ENCODE data around the gene RFC1.

RFC1 gene

DNA sequence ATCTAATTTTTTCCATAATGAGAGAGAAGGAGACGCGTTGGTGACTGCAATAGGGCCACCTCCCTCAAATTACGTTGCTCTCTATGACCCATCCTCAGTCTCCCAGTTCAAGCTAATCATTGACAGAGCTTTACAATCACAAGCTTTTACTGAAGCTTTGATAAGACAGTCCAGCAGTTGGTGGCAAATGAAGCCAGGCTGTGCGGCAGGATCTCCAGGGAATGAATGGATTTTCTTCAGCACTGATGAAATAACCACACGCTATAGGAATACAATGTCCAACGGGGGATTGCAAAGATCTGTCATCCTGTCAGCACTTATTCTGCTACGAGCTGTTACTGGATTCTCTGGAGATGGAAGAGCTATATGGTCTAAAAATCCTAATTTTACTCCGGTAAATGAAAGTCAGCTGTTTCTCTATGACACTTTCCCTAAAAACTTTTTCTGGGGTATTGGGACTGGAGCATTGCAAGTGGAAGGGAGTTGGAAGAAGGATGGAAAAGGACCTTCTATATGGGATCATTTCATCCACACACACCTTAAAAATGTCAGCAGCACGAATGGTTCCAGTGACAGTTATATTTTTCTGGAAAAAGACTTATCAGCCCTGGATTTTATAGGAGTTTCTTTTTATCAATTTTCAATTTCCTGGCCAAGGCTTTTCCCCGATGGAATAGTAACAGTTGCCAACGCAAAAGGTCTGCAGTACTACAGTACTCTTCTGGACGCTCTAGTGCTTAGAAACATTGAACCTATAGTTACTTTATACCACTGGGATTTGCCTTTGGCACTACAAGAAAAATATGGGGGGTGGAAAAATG, 40.8 kb upstream of the RFC1 start, which contains the start of gene KLB:
KLB (plus strand) TSS at position 168 of the 821 bp plus-strand sequence; CDS start at position 188, 20 bp downstream.
- TF ChIP-seq FOXP2 (optimal IDR thresholded peaks at IDR 0.05; ENCODE audit: borderline replicate concordance, extremely low read depth, extremely low read length, insufficient read depth): no peak
- TF ChIP-seq POLR2AphosphoS5 (IDR thresholded peaks at IDR 0.05; ENCODE audit: low read depth, low read length): no peak
- no peak for TF ChIP-seq TAF1 (IDR thresholded peaks at IDR 0.05; ENCODE audit: borderline replicate concordance, insufficient read depth, low read length)
- TF ChIP-seq, protein P1, sequence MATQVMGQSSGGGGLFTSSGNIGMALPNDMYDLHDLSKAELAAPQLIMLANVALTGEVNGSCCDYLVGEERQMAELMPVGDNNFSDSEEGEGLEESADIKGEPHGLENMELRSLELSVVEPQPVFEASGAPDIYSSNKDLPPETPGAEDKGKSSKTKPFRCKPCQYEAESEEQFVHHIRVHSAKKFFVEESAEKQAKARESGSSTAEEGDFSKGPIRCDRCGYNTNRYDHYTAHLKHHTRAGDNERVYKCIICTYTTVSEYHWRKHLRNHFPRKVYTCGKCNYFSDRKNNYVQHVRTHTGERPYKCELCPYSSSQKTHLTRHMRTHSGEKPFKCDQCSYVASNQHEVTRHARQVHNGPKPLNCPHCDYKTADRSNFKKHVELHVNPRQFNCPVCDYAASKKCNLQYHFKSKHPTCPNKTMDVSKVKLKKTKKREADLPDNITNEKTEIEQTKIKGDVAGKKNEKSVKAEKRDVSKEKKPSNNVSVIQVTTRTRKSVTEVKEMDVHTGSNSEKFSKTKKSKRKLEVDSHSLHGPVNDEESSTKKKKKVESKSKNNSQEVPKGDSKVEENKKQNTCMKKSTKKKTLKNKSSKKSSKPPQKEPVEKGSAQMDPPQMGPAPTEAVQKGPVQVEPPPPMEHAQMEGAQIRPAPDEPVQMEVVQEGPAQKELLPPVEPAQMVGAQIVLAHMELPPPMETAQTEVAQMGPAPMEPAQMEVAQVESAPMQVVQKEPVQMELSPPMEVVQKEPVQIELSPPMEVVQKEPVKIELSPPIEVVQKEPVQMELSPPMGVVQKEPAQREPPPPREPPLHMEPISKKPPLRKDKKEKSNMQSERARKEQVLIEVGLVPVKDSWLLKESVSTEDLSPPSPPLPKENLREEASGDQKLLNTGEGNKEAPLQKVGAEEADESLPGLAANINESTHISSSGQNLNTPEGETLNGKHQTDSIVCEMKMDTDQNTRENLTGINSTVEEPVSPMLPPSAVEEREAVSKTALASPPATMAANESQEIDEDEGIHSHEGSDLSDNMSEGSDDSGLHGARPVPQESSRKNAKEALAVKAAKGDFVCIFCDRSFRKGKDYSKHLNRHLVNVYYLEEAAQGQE (IDR thresholded peaks at IDR 0.05; ENCODE audit: insufficient read depth in 1 of 2, low read depth in 2 of 2, low read length in 2 of 2): no peak
- no peak for TF ChIP-seq SIN3A (IDR thresholded peaks at IDR 0.05; ENCODE audit: borderline replicate concordance, insufficient read depth, low read length)

DNA sequence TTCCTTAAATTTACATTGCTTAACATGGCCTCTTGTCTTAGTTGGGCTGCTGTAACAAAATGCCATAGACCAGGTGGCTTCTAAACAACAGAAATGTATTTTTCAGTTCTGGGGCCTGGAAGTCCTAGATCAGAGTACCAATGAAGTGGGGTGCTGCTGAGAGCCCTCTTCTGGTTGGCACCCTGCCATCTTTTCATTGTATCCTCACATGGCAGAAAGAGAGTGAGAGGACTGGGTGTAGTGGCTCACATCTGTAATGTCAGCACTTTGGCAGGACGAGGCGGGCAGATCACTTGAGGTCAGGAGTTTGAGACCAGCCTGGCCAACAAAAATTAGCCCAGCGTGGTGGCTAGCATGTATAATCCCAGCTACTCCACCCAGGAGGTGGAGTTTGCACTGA, 28.5 kb upstream of the RFC1 start:
- TF ChIP-seq SIN3A (IDR thresholded peaks at IDR 0.05; ENCODE audit: borderline replicate concordance, insufficient read depth, low read length) (no peak), TAF1 (IDR thresholded peaks at IDR 0.05; ENCODE audit: borderline replicate concordance, insufficient read depth, low read length) (no peak), FOXP2 (optimal IDR thresholded peaks at IDR 0.05; ENCODE audit: borderline replicate concordance, extremely low read depth, extremely low read length, insufficient read depth) (no peak), POLR2AphosphoS5 (IDR thresholded peaks at IDR 0.05; ENCODE audit: low read depth, low read length) (no peak)
- TF ChIP-seq, protein P1 (IDR thresholded peaks at IDR 0.05; ENCODE audit: insufficient read depth in 1 of 2, low read depth in 2 of 2, low read length in 2 of 2): no peak

DNA sequence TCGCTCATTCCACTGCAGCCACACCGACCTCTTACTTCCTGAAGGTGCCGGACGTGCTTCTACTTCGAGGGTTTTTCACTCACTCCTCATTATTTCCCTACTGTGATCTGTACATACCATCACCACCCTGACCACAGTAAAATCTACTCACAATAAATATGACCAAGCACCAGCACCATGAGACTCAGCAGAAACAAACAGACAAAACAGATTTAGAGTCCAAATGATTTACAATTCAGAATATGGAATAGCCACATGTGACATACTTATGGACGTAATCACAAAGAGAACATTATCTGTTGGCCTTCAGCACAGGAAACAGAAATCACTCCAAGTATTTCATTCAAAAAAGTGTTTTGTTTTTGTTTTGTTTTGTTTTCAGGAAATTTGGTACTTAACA, 24.4 kb upstream of the RFC1 start:
- TF ChIP-seq POLR2AphosphoS5 (IDR thresholded peaks at IDR 0.05; ENCODE audit: low read depth, low read length): no peak
- TF ChIP-seq SIN3A (IDR thresholded peaks at IDR 0.05; ENCODE audit: borderline replicate concordance, insufficient read depth, low read length): no peak
- TF ChIP-seq, protein P1 (IDR thresholded peaks at IDR 0.05; ENCODE audit: insufficient read depth in 1 of 2, low read depth in 2 of 2, low read length in 2 of 2): no peak

DNA sequence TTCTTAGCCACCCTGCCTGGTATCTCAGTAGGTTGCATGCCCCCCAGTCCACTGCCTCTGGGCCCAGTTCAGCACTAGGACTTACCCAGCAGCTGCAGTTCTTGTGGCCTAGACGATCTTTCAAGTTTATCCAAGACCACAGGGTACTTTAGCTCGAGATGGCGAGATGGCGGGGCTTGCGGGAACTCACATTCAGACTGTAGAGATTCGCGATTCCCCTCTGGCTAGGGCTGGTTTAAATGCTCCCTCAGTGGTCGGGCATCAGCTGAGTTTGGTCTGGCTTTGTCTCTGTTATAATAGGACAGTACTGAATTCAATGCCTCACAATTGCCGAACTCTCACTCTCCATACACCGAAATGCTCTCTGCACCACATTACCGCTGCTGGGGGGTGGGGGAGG, 18.4 kb upstream of the RFC1 start:
- TF ChIP-seq, protein P1 (IDR thresholded peaks at IDR 0.05; ENCODE audit: insufficient read depth in 1 of 2, low read depth in 2 of 2, low read length in 2 of 2): no peak
- TF ChIP-seq TAF1 (IDR thresholded peaks at IDR 0.05; ENCODE audit: borderline replicate concordance, insufficient read depth, low read length): no peak
- TF ChIP-seq SIN3A (IDR thresholded peaks at IDR 0.05; ENCODE audit: borderline replicate concordance, insufficient read depth, low read length): no peak
- no peak for TF ChIP-seq FOXP2 (optimal IDR thresholded peaks at IDR 0.05; ENCODE audit: borderline replicate concordance, extremely low read depth, extremely low read length, insufficient read depth)
- TF ChIP-seq POLR2AphosphoS5 (IDR thresholded peaks at IDR 0.05; ENCODE audit: low read depth, low read length): no peak
